IPS DF 19.7 (cell line): ENCODE measurements around the gene ELMO1.

Source experiments
- DNase-seq: peaks from one replicate; pipeline ENCODE4 v3.0.0-alpha.2; 2013; ENCODE audit warnings: low read depth, low spot score

The ELMO1 gene

DNA sequence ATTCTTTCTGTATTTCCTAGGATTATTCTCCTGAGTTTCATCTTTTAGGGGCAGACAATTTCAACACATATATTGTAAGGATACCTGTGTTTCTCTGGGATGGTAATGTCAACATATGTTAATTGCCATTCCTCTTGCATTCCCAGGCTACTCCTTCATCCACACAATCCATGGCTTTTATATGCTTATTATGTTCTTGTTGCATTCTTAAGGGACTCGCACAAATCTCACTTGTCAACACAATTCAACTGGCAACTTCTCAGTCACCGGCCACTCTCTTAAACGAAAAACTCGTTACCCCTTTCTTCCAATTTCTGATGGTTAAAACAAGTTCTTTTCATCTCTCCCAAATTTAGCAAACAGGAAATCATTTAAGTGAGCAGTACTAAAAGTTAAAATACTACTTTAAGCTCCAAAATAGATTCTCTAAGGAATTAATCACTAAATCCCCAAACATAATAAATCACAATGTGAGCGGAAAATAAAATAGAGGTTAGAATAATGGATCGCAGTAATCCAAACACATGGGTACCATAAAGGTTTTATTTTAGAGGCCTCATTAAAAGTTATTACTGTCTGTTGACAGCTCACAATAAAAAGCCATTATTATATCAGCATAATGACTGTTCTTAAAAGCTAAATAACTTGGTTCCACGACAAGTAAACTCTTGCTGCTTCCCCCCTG is 223.2 kb downstream of the ELMO1 start:
- no peak for DNase-seq

DNA sequence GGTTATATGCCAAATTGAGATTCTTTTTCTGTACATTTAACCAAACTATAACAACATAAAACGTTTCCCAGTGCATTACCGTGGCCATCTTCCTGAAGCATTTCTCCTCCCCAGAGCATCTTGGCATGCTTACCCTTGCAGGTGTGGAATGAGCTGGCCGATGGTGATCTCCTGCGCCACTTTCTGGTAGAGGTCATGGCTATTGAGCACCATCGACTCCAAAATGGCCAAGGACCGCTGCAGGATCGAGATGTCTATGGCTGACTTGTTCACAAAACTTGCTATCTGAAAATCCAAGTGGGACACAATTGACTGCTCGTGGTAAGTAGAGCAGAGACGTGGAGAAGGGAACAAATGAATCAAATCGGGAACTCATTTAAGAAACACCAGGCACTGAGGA is 223.9 kb downstream of the ELMO1 start:
- DNase-seq: no peak

DNA sequence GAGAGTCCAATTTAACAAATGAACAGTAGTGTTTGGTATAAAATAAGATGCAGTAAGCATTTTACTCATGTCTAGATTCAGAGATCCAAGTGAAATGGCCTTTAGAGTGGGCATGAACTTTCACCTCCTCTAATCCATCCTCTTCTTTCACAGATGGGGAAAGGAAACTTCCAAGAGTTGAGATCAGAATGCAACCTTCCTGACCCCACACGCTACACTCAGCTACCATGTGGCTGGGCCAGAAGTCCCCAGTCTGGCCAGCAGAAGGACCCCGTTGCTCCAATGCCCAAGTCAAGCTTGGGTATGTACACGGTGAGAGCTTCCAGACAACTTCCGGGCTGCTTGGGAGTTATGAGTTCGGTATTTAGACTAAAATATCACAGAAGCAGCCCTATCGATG is 228.0 kb downstream of the ELMO1 start:
- no peak for DNase-seq

DNA sequence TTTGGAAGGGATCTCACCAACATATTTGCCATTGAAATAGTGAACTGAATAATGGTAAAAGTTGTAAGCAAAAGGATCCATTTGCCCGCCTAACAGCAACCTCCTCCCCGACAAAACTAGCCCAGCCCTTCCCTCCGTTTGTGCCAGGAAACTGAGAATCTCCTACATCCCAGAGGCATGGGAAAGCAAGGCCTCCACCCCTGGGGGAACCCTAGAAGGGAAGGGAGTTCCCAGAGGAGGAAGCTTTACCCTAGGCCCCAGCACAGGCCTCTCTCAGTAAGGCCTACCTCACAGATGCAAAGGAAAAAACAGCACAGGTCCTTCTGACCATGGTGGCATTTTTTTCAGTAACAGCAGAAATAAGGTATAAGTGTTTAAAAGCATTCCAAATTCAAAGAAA is 229.7 kb downstream of the ELMO1 start:
- no peak for DNase-seq

DNA sequence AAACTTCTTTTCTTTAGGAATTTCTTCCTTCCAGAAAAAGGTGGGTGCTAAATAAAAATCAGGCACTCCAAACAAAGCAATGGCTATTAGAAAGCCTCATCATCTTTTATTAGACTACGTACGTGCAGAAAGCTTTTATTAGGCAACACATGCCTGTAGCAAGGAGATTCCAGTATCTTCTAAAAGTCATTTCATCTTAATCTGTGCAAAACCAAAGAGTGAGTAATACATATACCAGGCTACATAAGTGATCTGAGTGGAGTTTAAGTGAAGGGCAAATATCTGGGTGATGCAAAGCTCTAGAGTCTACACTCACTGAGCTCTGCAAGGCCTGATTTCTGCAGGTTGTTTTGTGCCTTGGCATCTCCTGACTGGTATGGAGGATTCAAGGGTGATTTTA is 231.7 kb downstream of the ELMO1 start:
- no peak for DNase-seq

DNA sequence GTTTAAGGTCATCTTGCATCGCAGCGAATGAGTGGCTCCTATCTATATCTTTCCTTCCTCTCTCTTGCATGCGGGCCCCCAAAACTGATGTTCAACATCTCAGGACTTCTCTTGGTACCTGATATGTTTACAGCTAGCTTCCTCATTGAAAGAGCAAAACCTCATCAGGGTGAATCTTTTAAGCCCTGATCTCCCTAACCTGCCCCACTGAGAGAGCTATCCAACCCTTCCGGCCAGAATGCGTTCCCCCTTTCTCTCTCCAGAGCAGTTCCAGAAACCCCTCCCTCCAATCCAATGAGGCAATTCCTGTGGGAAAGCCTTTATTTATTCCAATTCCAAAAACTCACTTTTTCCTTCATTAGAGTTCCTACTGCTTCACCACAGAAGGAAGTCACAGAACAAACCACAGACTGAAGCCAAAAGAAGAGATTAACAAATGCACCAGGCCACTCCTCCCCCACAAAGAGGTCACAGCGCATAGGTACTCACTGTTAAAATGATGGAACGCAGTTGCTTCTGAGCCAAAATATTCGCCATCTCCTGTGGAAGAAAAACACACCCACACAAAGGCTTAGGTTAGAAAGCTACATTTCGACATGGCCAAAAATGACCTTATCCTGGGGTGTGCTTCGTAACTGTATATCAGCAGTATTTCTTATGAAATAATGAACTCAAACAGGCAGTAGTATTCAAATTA is 232.4 kb downstream of the ELMO1 start:
- no peak for DNase-seq

DNA sequence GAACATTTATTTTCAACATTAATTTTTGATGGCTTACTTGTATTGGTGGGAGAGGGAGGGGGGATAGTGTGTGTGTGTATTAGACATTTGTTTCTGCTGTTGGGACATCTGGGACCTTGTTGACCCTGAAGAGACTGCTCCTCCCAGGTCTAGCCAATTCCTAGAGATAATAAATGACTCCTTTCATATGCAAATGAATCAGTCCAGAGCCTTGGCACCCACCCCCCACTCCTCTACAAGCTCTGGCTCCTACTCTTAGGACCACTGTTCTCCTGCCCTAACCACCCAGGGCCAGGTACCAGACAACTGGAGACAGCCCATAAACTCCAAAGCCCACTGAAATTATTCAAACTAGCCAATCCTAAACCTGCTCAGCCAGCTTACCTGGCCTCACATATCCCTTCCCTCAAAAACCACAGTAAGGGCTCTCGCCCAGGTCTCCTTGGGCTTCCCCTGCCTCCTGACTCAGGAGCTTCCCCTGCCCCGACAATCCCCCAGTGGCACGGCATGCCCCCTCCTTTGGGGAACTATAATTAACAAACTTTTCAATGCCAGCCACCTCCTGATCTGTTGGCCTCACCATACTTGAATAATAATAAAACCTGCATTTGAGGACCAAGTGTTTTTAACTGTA is 233.3 kb downstream of the ELMO1 start:
- no peak for DNase-seq

DNA sequence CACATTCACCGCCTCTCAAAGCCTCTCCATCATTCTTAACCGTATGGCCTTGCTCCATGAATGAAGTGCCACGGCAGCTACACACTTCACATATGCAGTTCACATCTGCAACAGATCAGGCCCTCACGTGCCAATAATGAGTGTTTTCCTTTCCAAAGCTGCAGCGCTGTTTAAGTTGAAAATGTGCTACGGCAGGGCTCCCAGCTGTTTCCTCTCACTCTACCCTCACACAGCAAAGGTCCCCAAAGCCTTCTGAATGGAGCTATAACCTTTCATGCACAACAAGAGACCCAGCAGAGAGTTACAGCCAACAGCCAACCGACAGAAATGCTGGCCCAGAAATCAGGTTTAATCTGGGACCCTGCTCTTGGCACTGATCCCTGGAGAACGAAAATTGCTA is 236.1 kb downstream of the ELMO1 start:
- DNase-seq: no peak

DNA sequence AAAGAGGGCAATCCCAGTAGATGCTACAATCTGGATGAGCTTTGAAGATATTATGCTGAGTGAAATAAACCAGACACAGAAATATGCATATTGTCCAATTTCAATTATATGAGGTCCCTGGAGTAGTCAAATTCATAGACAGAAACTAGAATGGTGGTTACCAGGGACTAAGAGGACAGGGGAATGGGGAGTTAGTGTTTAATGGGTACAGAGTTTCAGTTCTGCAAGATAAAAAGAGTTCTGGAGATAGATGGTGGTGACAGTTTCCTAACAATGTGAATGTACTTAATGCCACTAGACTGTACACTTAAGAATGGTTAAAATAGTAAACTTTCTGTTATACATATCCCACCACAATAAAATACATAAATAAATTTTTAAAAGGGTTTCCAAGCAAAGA is 236.6 kb downstream of the ELMO1 start:
- DNase-seq: no peak

DNA sequence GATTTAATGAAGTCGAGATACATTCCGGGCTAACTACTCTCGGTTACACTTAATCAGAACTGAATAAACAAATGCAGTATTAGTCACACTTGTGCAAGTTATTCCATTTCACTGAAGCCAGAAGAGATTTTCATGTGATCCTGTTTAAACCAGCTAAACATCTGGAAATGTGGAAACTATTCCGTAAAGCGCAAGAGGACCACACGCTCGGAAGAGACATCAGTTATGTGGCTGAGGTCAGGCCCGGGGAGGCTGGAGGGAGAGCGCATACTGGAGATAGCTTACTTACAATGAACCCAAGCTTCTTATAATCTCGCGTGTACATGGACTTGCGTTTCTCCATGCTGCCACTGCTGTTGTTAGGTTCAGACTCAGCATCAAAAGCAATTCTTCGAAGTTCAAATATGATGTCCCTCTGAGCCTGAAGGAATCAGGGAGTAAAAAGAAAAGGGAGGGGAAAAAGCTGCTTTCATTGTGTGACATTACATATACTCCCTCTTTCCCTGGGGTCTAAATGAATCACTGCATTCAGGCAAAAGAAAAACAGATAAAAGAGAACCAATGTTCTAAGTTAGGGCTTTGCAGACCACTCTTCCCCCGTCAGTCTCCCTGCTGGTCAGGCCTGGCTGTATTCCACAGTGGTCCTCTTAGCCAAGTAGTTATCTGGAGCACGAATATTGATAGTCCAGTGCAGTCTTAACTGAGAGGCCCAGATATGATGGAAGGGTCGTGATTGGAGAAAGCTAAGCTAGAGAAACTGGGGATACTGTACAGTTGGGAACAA is 237.4 kb downstream of the ELMO1 start:
- DNase-seq: no peak

DNA sequence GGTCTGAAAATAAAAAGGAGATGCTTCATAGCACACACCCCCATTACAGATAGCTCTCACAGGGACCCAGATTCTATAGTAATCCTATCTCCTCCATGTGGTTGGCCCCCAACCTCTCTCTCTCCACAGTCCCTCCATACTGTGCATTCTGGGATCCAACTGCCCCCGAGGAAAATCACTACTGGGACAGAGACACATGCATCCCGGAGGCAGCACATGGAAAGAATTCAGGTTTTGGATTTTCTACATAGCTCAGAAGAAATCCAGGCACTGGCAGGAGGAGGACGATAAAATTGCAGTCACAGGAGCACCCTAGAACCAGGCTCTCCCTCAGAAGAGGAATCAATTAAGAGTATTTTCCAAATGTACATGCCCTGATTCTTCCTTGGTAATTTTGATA is 239.5 kb downstream of the ELMO1 start:
- no peak for DNase-seq

DNA sequence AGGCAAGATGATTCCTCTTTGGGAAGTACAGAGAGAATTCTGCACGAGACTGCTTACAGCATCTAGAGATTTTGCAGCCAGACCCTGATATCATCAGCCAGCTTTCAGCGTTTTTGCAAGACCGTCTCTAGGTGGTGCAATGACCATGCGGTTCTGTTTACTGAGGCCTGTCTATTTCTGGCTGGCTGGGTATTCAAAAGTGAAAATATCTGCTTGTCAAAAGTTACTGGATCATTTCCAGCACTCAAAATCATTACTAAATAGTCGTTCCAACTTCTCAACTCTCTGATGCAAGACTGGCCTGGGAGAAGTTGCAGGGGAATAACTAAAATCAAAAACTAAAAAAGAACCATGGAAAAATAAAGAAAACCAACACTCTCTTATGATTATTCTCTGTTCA is 240.1 kb downstream of the ELMO1 start:
- DNase-seq: no peak

DNA sequence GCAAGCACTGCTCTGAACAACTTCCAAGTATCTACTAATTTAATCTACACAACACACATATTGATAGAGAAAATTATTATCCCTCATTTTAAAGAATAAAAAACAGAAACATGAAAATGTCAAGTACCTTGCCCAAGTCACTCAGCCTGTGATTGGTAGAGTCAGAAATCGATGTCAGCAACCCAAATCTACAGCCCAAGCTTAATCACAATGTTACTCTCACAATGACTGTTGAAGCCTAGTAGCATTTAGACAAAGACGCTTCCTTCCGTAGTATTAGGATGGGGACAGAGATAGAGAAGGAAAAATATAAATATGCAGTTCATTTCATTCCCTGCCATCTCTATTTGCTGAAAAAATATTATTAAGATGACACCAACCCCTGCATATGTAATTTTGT is 242.5 kb downstream of the ELMO1 start:
- DNase-seq: no peak

DNA sequence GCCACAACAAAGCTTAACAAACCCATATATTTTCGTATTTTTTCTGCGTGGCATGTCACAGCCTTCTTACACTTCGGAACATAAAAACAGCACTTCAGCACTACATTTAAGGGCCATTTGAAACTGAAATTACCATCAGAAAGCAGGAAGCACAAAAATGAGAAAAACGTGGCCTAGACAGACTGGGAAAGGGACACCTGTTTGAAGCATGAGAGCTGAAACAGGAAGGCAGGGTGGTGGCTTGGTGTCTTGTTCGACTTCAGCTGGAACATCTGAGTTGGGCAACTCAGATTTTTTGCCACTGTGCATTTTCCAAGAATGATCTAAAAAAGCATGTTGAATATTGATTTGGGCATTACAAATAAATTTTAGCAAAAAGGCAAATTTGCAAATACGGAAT is 243.2 kb downstream of the ELMO1 start:
- DNase-seq: no peak

DNA sequence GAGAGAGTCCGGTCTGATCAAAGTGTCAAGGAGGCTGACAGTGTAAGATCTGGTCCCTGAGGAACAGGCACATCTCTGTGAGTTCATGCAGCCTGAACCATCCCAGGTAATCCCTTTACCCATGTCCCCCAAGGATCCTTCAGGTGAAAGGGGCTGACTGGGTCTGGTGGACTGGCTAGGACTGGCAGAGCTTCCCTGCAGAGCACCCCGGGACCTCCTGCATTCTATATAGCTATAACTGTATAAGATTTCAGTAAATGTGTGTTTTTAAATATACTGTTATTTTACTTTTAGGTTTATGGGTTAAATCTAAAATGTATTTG is 246.8 kb downstream of the ELMO1 start:
- DNase-seq: no peak

DNA sequence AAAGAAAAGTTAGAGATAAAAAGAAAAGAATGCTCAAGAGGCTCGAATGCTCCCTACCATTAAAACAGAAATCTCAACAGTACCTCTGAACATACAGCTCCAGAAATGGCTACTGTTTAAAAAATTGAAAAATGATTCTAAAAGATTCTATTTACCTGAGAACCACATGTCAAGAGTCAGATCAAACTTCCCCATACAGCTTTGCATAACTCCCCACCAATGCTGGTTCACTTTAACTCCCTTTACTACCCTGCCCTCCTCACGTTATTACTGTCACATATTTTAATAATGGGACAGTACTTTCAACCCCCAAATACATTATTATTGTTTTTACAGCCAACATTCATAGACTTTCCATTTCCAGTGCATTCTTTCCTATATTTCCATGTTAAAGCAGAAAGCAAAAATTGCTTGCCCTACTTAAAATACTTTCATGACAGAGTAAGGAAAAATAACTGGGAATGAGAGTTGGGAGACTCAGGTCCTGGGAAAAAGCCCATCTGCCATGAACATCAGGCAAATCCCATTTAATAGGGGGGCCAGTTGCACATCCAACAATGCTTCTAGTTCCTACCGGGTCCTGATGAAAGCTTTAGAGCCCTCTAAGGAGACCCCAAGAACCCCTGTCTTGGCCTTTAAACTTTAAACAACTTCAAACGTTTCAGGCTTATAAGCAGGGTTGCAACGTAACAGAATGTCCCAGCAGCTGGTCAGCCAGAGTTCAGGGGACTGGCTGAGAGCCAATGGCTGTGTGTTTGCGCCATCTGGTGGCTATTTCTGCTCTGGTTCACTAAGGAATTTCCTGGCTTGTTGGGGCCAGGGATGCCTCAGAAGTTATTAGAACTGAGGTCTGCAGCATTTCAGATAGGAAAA is 247.4 kb downstream of the ELMO1 start:
- DNase-seq: no peak

DNA sequence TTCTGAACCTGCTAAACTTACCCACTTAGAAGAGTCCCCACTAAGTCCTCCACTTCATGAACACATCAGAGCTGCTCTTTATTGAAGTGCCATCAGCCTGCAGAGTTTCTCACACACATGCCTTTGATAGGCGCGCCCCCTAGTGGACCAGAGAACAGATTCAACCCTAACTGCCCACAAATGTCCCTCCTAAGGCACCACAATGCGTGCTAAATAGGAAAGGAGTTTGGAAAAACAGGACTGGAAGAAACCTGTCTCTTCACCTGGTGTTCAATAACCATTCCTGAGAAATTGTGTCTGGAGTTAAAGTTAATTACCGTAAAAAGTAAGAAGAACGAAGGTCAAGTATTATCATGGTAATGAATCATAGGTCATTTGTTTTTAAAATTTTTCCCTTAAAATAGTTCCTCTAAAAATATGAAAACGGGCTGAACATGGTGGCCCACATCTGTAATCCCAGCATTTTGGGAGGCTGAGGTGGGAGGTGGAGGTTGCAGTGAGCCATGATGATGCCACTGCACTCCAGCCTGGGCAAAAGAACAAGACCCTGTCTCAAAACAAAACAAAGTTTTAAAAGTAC is 249.7 kb downstream of the ELMO1 start:
- no peak for DNase-seq

DNA sequence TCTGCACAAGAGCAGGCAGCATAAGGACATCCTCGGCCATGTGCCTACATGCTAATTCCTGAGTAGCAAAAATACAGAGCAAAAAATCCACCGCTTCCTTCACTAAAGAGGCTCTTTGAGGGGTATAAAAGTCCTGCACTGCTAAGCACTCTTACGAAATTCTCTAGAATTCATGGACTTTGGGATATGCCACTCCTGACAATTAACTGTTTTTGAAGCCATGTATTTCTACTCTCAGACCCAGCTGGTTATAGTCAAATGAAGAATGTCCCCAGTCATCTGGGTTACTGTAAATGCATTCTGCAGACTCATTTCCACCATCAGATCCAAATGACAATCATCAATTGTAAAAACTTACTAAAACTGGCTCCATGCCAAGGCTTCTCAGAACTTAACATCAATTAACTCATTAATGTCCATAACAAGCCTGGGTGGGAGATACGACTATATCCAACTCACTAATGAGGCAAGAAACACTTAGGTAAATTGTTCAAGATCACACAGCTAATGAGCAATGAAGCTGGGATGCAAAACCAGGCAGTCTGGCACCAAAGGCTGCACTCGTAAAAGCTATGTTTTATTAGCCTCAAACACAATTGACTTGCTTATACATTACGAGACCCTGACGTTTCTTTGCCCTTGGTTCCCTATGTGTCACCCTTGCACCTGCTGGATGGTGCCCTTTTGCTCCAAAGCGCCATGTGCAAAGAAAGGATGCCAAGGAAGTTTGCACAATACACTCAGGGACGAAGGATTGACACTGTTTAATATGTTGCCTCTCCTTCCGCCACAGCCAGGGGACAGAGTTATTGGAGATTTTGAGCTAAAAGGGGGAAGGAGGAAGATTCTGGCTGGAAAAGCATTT is 250.4 kb downstream of the ELMO1 start:
- no peak for DNase-seq

DNA sequence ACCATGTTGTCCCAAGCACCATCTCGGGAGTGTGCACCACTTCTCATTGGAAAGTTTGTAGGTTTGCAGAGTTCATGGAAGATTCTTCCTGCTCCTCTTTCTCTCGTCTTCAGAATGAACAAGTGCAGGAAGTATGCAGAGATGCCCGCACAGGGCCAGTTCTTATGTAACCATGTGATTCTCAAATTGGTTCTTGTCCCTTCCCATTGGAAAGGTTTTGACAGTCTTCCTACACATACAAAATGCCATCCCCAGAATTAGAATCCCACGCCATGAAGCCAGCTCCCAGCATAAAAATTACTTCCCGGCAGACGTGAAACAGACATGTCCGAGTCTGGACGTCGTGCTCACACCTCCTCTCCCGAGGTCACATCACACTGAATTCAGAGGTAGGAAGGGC is 251.6 kb downstream of the ELMO1 start:
- no peak for DNase-seq

DNA sequence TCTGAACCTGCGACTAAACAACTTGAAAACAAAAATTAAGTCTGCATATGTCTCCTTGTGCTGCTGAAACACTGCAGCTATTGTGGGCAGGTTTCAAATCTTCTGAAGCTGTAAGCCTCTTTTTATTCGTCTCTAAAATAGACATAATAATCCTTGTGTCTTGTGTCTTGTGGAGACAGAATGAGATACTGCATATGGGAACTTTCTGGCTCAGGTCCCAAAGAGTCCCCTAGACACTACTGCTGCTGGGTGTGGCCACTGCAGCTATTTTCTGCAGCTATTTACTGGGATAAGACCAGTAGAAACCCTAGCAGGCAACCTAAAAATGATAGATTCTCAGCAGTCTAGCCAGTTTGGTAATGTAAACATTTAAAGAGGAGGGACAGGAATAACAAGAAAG is 252.0 kb downstream of the ELMO1 start:
- no peak for DNase-seq
